CD8-positive, alpha-beta memory T cell (primary cell): Measurements from ENCODE around the gene RIMBP3B. TPM values are rescaled to one million over a fixed set of nuclear protein-coding genes. Genes with fewer than 3 reads are reported as not detected.
"Not testable (repeated sequence)": the region's sequence is repeated elsewhere in the genome, so short reads cannot be mapped to it uniquely, and the experiment has no call there.

Source experiments
- CTCF ChIA-PET: fragments of 350-600 bp; sonication (Branson Sonifier 250); formaldehyde crosslinking; loops from one replicate; lab custom pipeline; 2021; ENCODE audit warnings: antibody characterized with exemption; lab: Charles Lee
- POLR2A ChIA-PET: fragments of 350-600 bp; sonication (Branson Sonifier 250); formaldehyde crosslinking; loops from one replicate; lab custom pipeline; 2021; ENCODE audit warnings: antibody characterized with exemption; lab: Charles Lee
- DNase-seq, 5 donors: peaks; one replicate each; pipeline versions ENCODE4 v3.0.0 to v3.0.0-alpha.2; 2020 to 2022; ENCODE audit warnings: mixed read lengths in 1 of 5
- H3K27ac ChIP-seq: one replicate; pipeline ENCODE4 v1.7.0; 2013; ENCODE audit warnings: low read depth, mild to moderate bottlenecking, low read length, moderate library complexity
- H3K27me3 ChIP-seq: 2 replicates; pipeline ENCODE4 v1.7.0; 2013; ENCODE audit warnings: low read length, mild to moderate bottlenecking; ENCODE audit not compliant: insufficient read depth, poor library complexity, severe bottlenecking
- H3K36me3 ChIP-seq: 2 replicates; pipeline ENCODE4 v1.7.0; 2013; ENCODE audit warnings: mild to moderate bottlenecking, low read length, moderate library complexity; ENCODE audit not compliant: insufficient read depth
- H3K4me1 ChIP-seq: 2 replicates; pipeline ENCODE4 v1.7.0; 2013; ENCODE audit warnings: mild to moderate bottlenecking, low read length, moderate library complexity; ENCODE audit not compliant: insufficient read depth
- H3K4me3 ChIP-seq: 2 replicates; pipeline ENCODE4 v1.7.0; 2013; ENCODE audit warnings: mild to moderate bottlenecking, low read length
- H3K9me3 ChIP-seq: 2 replicates; pipeline ENCODE4 v1.7.0; 2013; ENCODE audit warnings: mild to moderate bottlenecking, low read length
- H3K27ac Mint-ChIP-seq, 8 donors: one replicate each; pipeline ENCODE4 v1.8.0; 2020 to 2021; ENCODE audit warnings: mixed read lengths in 8 of 8, mild to moderate bottlenecking in 6 of 8, inconsistent platforms in 3 of 8, moderate library complexity in 3 of 8
- H3K27me3 Mint-ChIP-seq, 2 donors: one replicate each; pipeline ENCODE4 v1.8.0; 2020 to 2021; ENCODE audit warnings: mixed read lengths in 2 of 2, mild to moderate bottlenecking in 1 of 2, moderate library complexity in 1 of 2
- H3K36me3 Mint-ChIP-seq, 3 donors: one replicate each; pipeline ENCODE4 v1.8.0; 2020 to 2021; ENCODE audit warnings: mixed read lengths in 3 of 3, inconsistent platforms in 1 of 3, mild to moderate bottlenecking in 1 of 3
- H3K4me1 Mint-ChIP-seq, 3 donors: one replicate each; pipeline ENCODE4 v1.8.0; 2020 to 2021; ENCODE audit warnings: mixed read lengths in 3 of 3, inconsistent platforms in 1 of 3, mild to moderate bottlenecking in 1 of 3
- H3K4me3 Mint-ChIP-seq, 7 donors: one replicate each; pipeline ENCODE4 v1.8.0; 2020 to 2021; ENCODE audit warnings: mixed read lengths in 7 of 7, mild to moderate bottlenecking in 6 of 7, moderate library complexity in 4 of 7, inconsistent platforms in 2 of 7
- H3K9me3 Mint-ChIP-seq, 5 donors: one replicate each; pipeline ENCODE4 v1.8.0; 2020 to 2022; ENCODE audit warnings: mixed read lengths in 5 of 5, mild to moderate bottlenecking in 3 of 5, moderate library complexity in 2 of 5, inconsistent platforms in 1 of 5
- polyA plus RNA-seq: library from polyadenylated mRNA; unstranded; fragments of 300-500 nt; fragmentation: Illumina TruSeq; gene quantifications from one replicate; pipeline ENCODE4 v1.2.3, GENCODE V29; 2021
- total RNA-seq, 2 experiments: library from RNA; stranded (reverse); gene quantifications; one replicate each; pipeline ENCODE4 v1.2.3, GENCODE V29; 2021

RIMBP3B gene
- total and polyA plus RNA-seq, 3 experiments from 2014 or later, result 0.35 to 0.71 (median 0.39) TPM

GRCh38 chr22:21402763-21403314 lies 19.3 kb downstream of the RIMBP3B start:
- H3K4me1 Mint-ChIP-seq, H3K4me3 ChIP-seq, DNase-seq, H3K27me3 ChIP-seq, H3K27me3 Mint-ChIP-seq, H3K27ac ChIP-seq, H3K9me3 ChIP-seq, H3K4me1 ChIP-seq, H3K27ac Mint-ChIP-seq, CTCF ChIA-PET, H3K36me3 ChIP-seq, H3K4me3 Mint-ChIP-seq, H3K9me3 Mint-ChIP-seq, H3K36me3 Mint-ChIP-seq, POLR2A ChIA-PET: not testable (repeated sequence)

GRCh38 chr22:21407139-21407538 lies 23.6 kb downstream of the RIMBP3B start:
- H3K9me3 ChIP-seq, POLR2A ChIA-PET, H3K4me3 ChIP-seq, H3K27ac ChIP-seq, CTCF ChIA-PET, H3K4me1 Mint-ChIP-seq, H3K27me3 Mint-ChIP-seq, H3K27me3 ChIP-seq, H3K9me3 Mint-ChIP-seq, H3K4me1 ChIP-seq, H3K36me3 Mint-ChIP-seq, H3K27ac Mint-ChIP-seq, H3K36me3 ChIP-seq, DNase-seq, H3K4me3 Mint-ChIP-seq: not testable (repeated sequence)

GRCh38 chr22:21407792-21408191 lies 24.2 kb downstream of the RIMBP3B start:
- H3K36me3 ChIP-seq, H3K4me1 ChIP-seq, DNase-seq, CTCF ChIA-PET, H3K4me1 Mint-ChIP-seq, POLR2A ChIA-PET, H3K27ac ChIP-seq, H3K27me3 ChIP-seq, H3K36me3 Mint-ChIP-seq, H3K4me3 Mint-ChIP-seq, H3K9me3 ChIP-seq, H3K27ac Mint-ChIP-seq, H3K27me3 Mint-ChIP-seq, H3K4me3 ChIP-seq, H3K9me3 Mint-ChIP-seq: not testable (repeated sequence)

GRCh38 chr22:21416375-21416774 lies 32.8 kb downstream of the RIMBP3B start:
- H3K27ac ChIP-seq, H3K4me3 ChIP-seq, H3K9me3 Mint-ChIP-seq, H3K27ac Mint-ChIP-seq, H3K36me3 Mint-ChIP-seq, H3K36me3 ChIP-seq, H3K4me1 ChIP-seq, CTCF ChIA-PET, POLR2A ChIA-PET, H3K4me1 Mint-ChIP-seq, H3K27me3 Mint-ChIP-seq, H3K27me3 ChIP-seq, H3K9me3 ChIP-seq: not testable (repeated sequence)
- peak overlapping the region in 1 of 7 donors; percentile 23 for H3K4me3 Mint-ChIP-seq
- DNase-seq, result peak in 2 of 5 donors; percentile 8 to 22

- POLR2A ChIA-PET, H3K27ac ChIP-seq, H3K9me3 Mint-ChIP-seq, H3K4me1 Mint-ChIP-seq, H3K27me3 ChIP-seq, CTCF ChIA-PET, H3K4me3 ChIP-seq, H3K36me3 Mint-ChIP-seq, H3K36me3 ChIP-seq, H3K27me3 Mint-ChIP-seq, H3K9me3 ChIP-seq, H3K4me1 ChIP-seq: not testable (repeated sequence)
- H3K27ac Mint-ChIP-seq, result peak within 1 kb of the TSS in 1 of 8 donors; percentile 47
- peak in 4 of 5 donors; percentile 9 to 56 (median 28) for DNase-seq
- peak within 1 kb of the TSS in 5 of 7 donors; percentile 50 to 75 (median 53) for H3K4me3 Mint-ChIP-seq
Observed at GRCh38 chr22:21417227-21417746, 33.7 kb downstream of the RIMBP3B start, which contains the start of gene HIC2. TSS of gene HIC2 (plus strand) at chr22:21417371. CDS start at chr22:21442832, 25,461 bp downstream.

- Mint-ChIP-seq H3K4me3 (peak overlapping the region in 5 of 7 donors; percentile 50 to 75 (median 53)), H3K27ac (peak overlapping the region in 1 of 8 donors; percentile 47)
- DNase-seq, result peak in 2 of 5 donors; percentile 18 to 48
- H3K9me3 Mint-ChIP-seq, H3K4me3 ChIP-seq, H3K4me1 Mint-ChIP-seq, H3K9me3 ChIP-seq, POLR2A ChIA-PET, H3K36me3 Mint-ChIP-seq, CTCF ChIA-PET, H3K36me3 ChIP-seq, H3K4me1 ChIP-seq, H3K27ac ChIP-seq, H3K27me3 Mint-ChIP-seq, H3K27me3 ChIP-seq: not testable (repeated sequence)
Observed at GRCh38 chr22:21417853-21418252, 34.3 kb downstream of the RIMBP3B start.

GRCh38 chr22:21418974-21419638 lies 35.6 kb downstream of the RIMBP3B start:
- H3K4me1 Mint-ChIP-seq, H3K4me1 ChIP-seq, H3K27ac Mint-ChIP-seq, H3K4me3 ChIP-seq, CTCF ChIA-PET, H3K4me3 Mint-ChIP-seq, H3K27ac ChIP-seq, H3K9me3 ChIP-seq, H3K36me3 Mint-ChIP-seq, H3K36me3 ChIP-seq, H3K27me3 ChIP-seq, H3K27me3 Mint-ChIP-seq, H3K9me3 Mint-ChIP-seq, POLR2A ChIA-PET: not testable (repeated sequence)
- peak in 1 of 5 donors; percentile 34 for DNase-seq

- H3K9me3 ChIP-seq, CTCF ChIA-PET: not testable (repeated sequence)
- peak in 2 of 5 donors; percentile 7 to 30 for DNase-seq
Observed at GRCh38 chr22:21420180-21420763, 36.7 kb downstream of the RIMBP3B start.

More at GRCh38 chr22:21420180-21420763, 36.7 kb downstream of the RIMBP3B start:
- H3K27me3 Mint-ChIP-seq, H3K4me3 Mint-ChIP-seq, POLR2A ChIA-PET, H3K27ac Mint-ChIP-seq, H3K27ac ChIP-seq, H3K27me3 ChIP-seq, H3K4me1 ChIP-seq, H3K4me1 Mint-ChIP-seq, H3K9me3 Mint-ChIP-seq, H3K4me3 ChIP-seq, H3K36me3 ChIP-seq, H3K36me3 Mint-ChIP-seq: not testable (repeated sequence)
